Epithelial cell of proximal tubule (primary cell): Measurements from ENCODE around the gene PROCA1. TPM values are rescaled to one million over a fixed set of nuclear protein-coding genes. Genes with fewer than 3 reads are reported as not detected.

Experiments
- DNase-seq: peaks from one replicate; pipeline ENCODE4 v3.0.0-alpha.2; 2011; ENCODE audit warnings: low read depth
- H3K4me3 ChIP-seq: 2 replicates; pipeline ENCODE4 v1.5.1; 2011; ENCODE audit warnings: low read depth, mild to moderate bottlenecking, low read length
- total RNA-seq: library from RNA; depleted of rRNA; stranded (reverse); fragments of >200 nt; gene quantifications from 2 replicates; pipeline ENCODE4 v1.2.3, GENCODE V29; 2015
- TF ChIP-seq, protein P1 (sequence below): conservative IDR thresholded peaks from 2 replicates; pipeline ENCODE4 v1.5.1; 2012; ENCODE audit warnings: low read depth, mild to moderate bottlenecking, low read length

Gene PROCA1
- total RNA-seq, 1 donor from 2014 or later: under 0.01 TPM

DNA sequence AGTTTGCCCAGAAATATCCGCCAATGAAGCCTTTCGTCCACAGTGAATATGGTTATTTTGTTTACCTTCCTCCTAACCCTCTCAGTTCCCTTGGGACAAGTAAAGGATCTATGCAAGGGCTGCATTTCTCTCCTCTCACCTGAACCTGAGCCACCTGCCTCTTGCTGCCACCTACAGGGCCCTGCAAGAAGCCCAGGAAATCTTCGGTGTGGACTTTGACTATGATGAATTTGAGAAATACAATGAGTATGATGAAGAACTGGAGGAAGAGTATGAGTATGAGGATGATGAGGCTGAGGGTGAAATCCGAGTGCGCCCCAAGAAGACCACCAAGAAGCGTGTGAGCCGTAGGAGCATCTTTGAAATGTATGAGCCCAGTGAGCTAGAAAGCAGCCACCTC, 35.7 kb downstream of the PROCA1 start:
- DNase-seq: no peak
- TF ChIP-seq, protein P1, sequence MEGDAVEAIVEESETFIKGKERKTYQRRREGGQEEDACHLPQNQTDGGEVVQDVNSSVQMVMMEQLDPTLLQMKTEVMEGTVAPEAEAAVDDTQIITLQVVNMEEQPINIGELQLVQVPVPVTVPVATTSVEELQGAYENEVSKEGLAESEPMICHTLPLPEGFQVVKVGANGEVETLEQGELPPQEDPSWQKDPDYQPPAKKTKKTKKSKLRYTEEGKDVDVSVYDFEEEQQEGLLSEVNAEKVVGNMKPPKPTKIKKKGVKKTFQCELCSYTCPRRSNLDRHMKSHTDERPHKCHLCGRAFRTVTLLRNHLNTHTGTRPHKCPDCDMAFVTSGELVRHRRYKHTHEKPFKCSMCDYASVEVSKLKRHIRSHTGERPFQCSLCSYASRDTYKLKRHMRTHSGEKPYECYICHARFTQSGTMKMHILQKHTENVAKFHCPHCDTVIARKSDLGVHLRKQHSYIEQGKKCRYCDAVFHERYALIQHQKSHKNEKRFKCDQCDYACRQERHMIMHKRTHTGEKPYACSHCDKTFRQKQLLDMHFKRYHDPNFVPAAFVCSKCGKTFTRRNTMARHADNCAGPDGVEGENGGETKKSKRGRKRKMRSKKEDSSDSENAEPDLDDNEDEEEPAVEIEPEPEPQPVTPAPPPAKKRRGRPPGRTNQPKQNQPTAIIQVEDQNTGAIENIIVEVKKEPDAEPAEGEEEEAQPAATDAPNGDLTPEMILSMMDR: peak; percentile 70

DNA sequence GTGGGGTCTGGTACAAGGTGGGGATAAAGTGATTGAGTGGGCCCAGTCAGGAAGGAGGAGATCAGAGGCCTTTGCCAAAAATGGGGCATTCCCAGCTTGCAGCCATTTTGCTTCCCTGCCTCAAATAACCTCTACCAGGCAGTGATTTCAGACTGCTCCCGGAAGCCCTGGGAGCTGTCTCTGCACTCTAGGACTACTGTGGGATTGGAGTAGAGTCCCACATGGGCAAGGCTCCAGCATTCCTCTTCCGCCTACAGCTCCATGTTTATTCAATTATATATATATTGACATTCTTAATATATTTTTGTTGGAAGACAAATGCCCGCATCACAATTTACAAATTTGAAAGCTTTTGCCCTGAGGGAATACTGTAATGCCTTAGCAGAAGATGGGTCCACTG, 36.2 kb downstream of the PROCA1 start:
- TF ChIP-seq, protein P1: no peak
- H3K4me3 ChIP-seq: no peak overlapping the region
- no peak for DNase-seq

More for the DNA sequence above, 35.7 kb downstream of the PROCA1 start:
- no peak overlapping the region for H3K4me3 ChIP-seq

DNA sequence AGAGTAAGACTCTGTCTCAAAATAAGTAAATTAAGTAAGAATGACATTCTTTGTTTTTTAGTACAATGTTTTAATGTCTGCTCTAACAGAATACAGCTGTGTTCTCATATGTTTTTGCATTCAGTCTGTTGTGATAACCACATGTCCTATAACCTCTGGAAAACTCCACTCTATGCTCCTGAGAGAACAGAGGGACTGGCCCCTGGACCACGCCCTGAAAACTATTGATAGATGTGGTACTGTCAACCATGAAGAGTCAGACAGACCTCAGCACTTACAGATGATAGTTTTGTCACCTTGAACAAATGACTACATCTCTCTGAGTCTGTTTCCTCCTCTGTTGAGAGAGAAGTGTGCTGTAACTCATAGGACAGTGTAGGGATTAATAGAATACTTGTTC, 41.8 kb downstream of the PROCA1 start:
- TF ChIP-seq, protein P1: no peak
- no peak for DNase-seq
- H3K4me3 ChIP-seq: no peak overlapping the region

DNA sequence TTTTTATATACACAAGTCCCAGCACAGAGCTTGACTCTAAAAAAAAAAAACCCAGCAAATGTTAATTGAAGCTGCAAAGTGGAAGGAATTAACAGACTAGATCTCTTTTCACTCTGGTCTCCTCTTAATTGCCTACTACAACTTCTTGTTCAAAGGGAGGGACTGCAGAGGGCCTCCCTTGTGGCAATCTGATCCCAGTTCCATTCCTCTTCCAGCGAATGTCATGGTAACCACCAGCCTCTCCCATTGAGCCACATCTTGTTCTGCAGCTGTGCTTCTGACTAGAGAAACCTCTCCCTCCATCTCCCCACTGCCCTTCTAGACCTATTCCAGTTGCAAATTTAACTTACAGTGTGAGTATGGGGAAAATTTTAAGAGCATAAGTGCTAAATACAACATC, 43.8 kb downstream of the PROCA1 start:
- no peak overlapping the region for H3K4me3 ChIP-seq
- DNase-seq: no peak
- TF ChIP-seq, protein P1: no peak

DNA sequence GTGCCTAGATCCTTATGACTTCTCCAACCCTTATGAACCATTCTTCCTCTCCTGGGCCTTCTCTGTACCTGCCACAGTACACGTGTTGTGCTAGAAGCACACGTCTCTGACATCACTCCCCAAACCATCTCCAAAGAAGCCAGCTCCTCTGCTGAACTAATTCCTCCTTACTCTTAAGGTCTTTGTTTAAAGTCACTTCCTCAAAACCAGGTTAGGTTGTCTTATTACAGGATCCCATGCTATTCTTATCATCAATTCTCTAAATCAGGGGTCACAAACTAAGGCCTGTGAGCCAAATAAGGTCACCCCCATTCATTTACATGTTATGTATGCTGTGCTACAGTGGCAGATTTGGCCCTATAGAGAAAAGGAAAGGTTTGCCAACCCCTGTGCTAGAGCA, 45.7 kb downstream of the PROCA1 start:
- no peak for DNase-seq
- TF ChIP-seq, protein P1: no peak
- H3K4me3 ChIP-seq: no peak overlapping the region

DNA sequence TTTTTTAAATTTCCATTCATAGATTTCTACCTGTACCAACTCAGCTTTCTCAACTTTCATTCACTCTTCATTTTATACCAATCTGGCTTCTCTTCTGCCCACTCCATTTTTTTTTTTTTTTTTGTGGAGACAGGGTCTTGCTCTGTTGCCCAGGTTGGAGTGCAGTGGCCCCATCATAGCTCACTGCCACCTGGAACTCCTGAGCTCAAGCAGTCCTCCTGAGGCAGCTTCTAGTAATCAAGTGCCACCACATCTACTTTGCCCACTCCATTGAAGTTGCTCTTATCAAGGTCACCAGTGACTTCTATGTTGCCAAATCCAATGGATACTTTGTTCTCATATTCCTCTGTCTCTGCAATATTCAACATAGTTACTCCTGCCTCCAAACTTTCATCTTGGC, 48.0 kb downstream of the PROCA1 start:
- TF ChIP-seq, protein P1: no peak
- no peak for DNase-seq
- peak overlapping the region; percentile 87 for H3K4me3 ChIP-seq

DNA sequence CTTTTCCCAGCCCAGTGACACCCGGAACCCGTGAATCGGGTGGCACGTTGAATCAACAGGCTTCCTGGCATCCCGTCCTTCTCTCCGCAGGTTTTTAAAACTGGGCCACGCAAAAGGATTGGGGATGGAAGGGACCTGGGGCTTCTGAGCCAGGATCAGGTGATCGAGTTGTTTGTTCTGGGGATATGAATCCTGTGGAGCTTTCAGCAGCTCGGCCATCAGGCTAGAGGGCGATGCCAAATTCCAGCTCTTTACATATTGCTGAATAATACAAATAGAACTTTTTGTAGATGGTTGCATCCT, 49.2 kb downstream of the PROCA1 start:
- DNase-seq: no peak

More for the DNA sequence above, 49.2 kb downstream of the PROCA1 start:
- TF ChIP-seq, protein P1: no peak
- H3K4me3 ChIP-seq: peak overlapping the region; percentile 87
